HG03159 (cell line): ENCODE data around the gene ABCF2.

Experiments
- ATAC-seq: cut with Tn5 transposase; IDR thresholded peaks from one replicate; pipeline ENCODE4 v1.9.1; 2021; ENCODE audit warnings: mild to moderate bottlenecking, moderate library complexity; ENCODE audit not compliant: unreplicated experiment

Gene ABCF2

GRCh38 chr7:151252961-151253711, 26.1 kb upstream of the ABCF2 start:
- ATAC-seq = no peak

DNA sequence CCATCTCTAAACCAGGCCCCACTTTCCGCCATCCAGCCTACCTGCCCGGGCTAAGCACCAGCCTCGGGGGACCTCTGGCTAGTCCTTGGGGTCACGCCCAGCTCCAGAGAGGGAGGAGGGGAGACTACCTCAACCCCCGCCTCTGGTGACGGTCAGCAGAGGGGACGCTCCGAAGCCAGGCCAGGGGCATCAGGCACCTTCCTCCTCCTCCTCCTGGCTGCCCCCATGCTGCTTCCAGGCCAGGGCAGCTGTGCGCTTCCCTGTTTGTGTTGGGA, 25.5 kb upstream of the ABCF2 start:
- ATAC-seq = no peak

- ATAC-seq = no peak
Observed at GRCh38 chr7:151251689-151252560, 24.9 kb upstream of the ABCF2 start.

GRCh38 chr7:151251328-151251688, 24.3 kb upstream of the ABCF2 start:
- ATAC-seq = no peak

GRCh38 chr7:151250181-151251132, 23.5 kb upstream of the ABCF2 start:
- ATAC-seq = no peak

DNA sequence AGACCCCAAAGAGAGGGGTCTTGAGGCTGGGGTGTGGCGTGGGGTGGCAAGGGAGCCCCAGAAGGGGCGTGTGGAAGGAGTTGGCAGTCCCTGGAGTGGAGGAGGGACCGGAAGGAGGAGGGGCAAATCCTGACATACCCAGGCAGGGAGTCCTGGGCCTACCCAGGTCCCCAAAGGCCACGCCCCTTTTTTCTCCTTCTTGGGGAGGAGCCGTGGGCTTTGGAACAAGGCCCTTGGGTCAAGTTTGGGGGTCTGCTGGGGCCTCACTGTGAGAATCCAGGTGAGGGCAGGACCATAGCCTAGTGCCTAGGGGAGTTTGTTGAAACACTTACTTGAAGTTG, 22.7 kb upstream of the ABCF2 start:
- no peak for ATAC-seq

DNA sequence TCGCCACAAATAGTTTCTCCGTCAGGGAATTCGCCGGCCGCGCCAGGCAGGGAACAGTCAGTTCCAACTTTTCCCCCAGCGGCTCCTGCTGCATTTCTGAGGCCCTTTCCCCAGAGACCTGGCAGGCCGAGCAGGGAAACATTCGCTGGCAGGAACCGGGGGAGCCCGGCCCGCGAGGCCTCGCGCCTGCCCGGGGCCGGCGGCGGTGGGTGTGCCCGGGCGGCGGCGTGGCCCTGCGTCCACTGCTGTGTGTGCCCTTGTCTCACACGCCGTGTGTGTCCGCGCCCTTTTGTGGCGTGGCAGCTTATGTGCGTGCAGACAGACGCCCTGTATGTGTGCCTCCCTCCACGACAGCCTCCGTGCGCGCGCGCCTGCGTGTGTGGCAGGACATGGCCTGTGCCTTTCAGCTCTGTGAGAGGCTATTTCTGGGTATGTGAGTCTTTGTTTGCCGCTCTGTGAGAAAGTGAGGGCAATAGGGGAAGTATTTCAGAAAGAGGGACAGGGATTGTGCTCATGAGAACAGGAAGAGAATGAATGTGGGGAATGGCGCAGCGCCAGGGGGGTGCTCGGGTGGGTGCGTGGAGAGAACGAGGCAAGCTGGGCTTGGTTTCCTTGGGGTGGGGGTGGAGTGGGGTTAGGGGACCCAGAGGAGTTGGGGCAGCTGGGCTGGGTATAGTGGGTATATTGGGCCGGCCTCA, 22.2 kb upstream of the ABCF2 start:
- ATAC-seq = no peak

DNA sequence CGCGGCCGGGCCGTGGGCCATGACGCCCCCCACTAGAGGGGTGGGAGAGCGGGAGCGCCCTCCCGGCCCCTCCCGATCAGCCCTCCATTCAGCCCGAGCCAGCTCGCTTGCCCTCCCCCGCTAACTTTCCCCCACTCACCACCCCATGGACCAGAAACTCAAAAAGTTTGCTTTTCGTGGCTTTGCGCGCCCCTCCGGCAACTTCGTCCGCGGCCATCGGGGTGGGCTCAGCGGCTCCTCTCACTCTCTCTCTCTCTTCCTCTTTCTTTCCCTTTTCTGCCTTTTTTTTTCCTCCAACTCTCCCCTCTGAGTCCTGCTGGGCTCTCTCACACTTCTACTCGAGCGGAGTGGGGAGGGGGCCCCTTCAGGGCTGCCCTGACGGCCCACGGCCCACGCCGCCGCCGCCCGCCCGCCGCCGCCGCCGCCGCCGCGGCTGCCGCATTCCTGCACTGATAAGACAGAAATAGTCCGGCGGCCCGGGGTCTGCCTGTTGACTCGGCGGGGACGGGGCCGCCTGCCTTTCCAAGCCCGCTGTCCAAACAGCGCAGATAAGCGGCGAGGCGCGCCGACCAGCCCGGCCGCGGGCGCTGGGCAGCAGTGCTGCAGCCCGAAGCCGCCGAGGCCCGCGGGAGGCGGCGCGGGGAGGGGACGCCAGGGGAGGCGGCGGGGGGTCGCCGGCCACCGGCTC, 21.5 kb upstream of the ABCF2 start, which contains the start of gene SMARCD3:
SMARCD3 (minus strand) TSS at position 349 of the 688 bp plus-strand sequence; CDS start at position 217, 132 bp downstream.
- no peak for ATAC-seq

- ATAC-seq = no peak
Observed at GRCh38 chr7:151247611-151248345, 20.8 kb upstream of the ABCF2 start.

GRCh38 chr7:151246851-151247580, 20.0 kb upstream of the ABCF2 start:
- ATAC-seq = no peak

DNA sequence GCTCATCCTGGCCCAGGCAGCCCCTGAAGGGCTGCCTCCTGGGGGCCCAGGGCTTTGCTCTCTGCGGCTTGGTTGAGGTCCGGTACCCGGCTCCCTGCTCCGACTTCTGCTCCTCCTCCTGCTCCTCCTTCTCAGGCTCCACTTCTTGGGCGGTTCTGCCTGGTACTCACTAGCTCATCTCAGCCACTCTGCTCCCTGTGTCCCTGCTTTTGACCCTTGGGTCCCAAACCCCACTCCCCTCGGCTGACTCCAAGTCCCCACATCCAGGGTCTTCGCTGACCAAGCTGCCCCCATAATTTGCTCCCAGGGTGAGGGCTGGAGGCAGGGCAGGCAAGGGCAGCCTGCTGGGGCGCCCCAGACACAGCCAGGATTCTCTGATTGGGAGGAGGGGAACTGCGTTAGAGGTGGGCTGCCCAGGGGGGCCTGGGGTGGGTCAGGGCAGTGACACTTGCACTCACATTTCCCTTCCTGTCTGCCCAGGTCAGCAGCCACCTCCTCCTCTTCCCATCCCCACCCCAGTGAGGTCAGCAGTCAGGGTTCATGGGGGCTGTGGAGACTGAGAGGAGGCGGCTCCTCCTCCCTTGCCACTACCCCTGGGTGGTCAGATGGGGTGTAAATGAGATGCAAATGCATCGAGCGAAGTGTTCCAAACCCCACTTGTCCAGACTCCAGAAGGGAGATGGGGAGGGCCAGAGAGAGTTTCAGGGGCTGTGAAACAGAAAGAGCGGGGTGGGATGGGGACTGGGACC, 19.3 kb upstream of the ABCF2 start:
- no peak for ATAC-seq

DNA sequence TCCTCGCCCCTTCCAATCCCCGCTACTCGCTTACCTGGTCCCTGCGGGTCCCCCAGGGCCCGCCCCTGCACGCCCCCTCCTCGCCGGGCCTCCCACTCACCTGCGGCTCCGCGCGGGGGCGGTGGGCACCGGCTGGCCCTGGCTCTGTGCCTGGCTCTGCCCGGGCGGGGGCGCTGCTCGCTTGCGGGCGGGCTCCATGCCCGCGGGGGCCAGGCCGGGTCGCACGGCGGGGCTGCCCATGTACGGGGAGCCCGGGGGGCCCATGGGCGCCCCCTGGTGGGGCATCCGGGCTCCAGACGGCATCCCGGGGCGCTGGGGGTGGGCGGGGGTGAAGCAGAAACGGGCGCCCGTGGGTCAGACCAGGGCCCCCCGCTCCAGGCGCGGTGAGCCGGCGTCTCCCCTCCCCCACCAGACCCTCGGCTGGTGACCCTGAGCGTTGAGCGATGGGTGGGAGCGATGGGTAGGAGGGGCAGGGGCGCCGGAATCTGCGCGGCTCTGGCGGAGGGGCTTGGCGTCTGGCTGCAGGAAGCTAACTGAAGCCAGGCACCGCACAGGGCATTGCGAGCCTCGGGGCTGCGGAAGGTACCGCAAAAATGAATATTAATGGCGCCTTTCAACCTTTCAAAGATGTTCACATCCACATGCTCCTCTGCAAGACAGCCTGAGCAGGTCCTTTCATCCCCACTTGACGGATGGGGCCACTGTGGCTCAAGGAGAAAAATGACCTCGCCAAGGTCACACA, 18.5 kb upstream of the ABCF2 start:
- ATAC-seq = no peak

GRCh38 chr7:151244841-151245346, 17.9 kb upstream of the ABCF2 start:
- ATAC-seq = no peak

DNA sequence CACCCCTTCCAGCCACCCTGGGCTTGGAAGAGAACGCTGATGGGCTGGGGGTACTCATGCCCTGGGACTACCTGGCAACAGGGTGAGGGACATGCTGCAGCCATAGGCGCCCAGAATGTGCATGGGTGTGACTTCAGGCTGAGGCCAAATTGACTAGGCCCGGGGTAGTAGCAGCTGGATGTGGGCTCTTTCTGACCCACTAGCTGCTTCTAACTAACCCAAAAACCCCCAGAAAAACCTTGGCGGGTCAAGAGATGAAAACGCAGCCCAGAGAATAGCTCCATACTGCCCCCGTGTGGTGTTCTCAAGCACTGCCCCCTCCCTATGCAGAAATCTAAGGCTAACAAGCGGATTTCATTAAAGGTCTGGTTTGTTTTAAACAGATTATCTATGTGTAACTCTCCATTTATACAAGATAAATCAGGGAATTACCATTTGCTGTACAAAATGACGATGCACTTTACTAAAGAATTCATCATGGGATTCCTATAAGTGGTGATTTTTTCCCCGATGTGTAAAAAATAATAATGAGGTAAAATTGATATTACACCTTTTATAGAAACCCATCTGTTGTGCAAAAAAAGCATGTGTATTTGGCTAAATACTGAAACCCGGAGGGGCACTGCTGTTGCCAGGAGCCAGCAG, 17.3 kb upstream of the ABCF2 start:
- no peak for ATAC-seq

DNA sequence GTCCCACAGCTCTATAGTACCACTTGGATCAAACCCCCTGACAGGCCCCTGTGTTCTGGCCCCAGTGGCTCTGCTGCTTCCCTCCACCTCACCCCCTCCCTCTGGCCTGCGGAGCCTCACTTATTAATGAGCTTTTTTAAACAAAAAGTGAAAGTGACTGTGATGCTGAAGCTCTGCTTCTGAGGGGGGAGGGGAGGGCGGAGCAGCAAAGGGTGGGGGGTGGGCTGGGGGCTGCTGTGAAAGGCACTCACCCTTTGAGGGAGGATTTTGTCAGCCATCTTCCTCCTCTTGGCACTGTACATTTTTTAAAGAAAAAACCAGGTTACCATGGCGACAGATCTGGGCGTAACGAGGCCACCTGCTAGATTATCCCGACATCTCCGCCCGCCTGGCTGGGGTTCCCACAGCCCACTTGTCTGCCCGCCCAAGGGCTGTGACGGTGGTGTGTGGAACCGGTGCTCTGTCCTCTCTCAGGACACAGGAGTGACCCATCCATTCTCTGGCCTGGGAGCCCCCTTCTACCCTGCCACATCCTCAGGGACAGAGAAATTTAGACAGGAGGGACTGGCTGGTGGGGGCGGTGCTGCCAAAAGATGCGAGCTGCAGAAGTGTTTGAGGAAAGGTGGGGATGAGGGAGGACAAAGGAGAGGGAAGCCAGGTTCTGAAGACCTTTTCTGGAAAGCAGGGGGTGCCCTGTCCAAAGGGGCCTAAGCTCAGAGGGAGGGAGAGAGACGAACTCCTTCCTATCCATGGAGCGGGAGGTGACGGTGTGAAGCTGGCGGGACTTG, 16.6 kb upstream of the ABCF2 start:
- peak; percentile 38 for ATAC-seq

DNA sequence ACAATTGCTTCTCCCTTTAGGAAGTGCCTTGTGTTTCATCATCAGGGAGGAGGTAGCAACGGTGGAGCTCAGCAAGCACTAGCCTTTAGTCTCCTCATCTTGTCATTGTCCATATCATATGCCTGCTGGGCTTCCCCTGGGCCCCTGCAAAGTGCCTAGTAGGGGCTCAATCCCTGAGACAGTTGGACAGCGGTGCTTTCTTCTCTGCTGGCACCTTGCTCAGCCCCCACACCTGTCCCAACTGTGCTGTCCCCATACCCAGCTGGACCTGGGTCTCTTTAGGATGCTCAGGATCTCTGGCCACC, 16.0 kb upstream of the ABCF2 start:
- no peak for ATAC-seq
